SK-N-MC (cell line): Measurements from ENCODE around the gene ADCY5.

Experiments
- DNase-seq: peaks from one replicate; pipeline ENCODE4 v3.0.0-alpha.2; 2011; ENCODE audit warnings: low read depth, low spot score
- H3K27ac ChIP-seq: fragments of 200-600 bp; sonication (generic); 2 replicates; pipeline ENCODE4 v1.5.1; 2016; ENCODE audit warnings: mixed run types
- H3K36me3 ChIP-seq: fragments of 200-600 bp; sonication (generic); 2 replicates; pipeline ENCODE4 v1.6.1; 2017; ENCODE audit warnings: antibody characterized with exemption, low read length, mixed read lengths; ENCODE audit not compliant: insufficient read depth
- H3K4me3 ChIP-seq: fragments of 200-600 bp; sonication (generic); 2 replicates; pipeline ENCODE4 v1.5.1; 2016
- H3K9ac ChIP-seq: fragments of 200-600 bp; sonication (generic); 2 replicates; pipeline ENCODE4 v1.8.0; 2017; ENCODE audit warnings: mixed run types, mixed read lengths; ENCODE audit not compliant: insufficient read length
- H3K9me3 ChIP-seq: fragments of 200-600 bp; sonication (generic); 2 replicates; pipeline ENCODE4 v1.6.1; 2017; ENCODE audit warnings: low read depth, mild to moderate bottlenecking, antibody characterized with exemption, low read length, moderate library complexity, mixed read lengths
- EZH2 ChIP-seq: fragments of 200-600 bp; sonication (generic); IDR thresholded peaks from one replicate; pipeline ENCODE4 v1.6.1; 2017; ENCODE audit warnings: antibody characterized with exemption
- FOXP2 ChIP-seq: optimal IDR thresholded peaks from 2 replicates; pipeline ENCODE3; 2011; ENCODE audit warnings: mild to moderate bottlenecking, moderate library complexity; ENCODE audit not compliant: insufficient read depth; ENCODE audit errors: extremely low read length, control extremely low read depth
- POLR2AphosphoS5 ChIP-seq: IDR thresholded peaks from 2 replicates; pipeline ENCODE4 v1.6.1; 2012; ENCODE audit warnings: mild to moderate bottlenecking, low read depth, low read length, borderline replicate concordance

ADCY5 gene

DNA sequence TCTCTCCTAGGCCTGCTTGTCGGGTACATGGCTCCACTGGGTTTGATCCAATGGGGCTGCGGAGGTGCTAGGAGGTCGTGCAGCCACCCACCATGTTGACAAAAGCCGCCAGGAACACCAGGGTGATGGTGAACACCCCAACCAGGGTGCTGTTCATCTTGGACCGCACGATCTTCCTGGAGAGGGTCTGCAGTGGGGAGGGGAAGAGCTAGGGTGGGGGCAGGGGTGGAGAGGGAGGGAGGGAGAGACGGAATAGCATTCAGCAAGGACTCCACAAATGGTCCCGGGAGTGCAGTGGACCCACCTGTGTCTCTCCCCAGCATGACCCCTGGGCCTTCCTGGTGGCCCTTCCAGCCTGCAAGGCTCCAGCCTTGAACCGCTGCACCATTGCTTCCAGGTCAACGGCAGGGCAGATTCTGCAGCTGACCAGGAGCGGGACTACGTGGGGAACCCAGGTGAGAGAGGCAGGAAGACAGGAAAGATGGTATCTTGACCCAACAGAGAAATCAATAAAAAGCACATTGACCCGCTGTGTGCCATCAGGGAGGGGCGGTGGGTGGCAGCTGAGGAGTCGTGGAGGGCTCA, 144.8 kb downstream of the ADCY5 start:
- DNase-seq = no peak
- TF ChIP-seq POLR2AphosphoS5 (no peak), EZH2 (no peak), FOXP2 (no peak)
- H3K36me3 ChIP-seq = no peaks in the 10 kb centered on the region
- H3K9ac ChIP-seq = no peak overlapping the region
- no peak overlapping the region for H3K27ac ChIP-seq
- H3K4me3 ChIP-seq = no peak overlapping the region
- H3K9me3 ChIP-seq = no peaks in the 10 kb centered on the region

DNA sequence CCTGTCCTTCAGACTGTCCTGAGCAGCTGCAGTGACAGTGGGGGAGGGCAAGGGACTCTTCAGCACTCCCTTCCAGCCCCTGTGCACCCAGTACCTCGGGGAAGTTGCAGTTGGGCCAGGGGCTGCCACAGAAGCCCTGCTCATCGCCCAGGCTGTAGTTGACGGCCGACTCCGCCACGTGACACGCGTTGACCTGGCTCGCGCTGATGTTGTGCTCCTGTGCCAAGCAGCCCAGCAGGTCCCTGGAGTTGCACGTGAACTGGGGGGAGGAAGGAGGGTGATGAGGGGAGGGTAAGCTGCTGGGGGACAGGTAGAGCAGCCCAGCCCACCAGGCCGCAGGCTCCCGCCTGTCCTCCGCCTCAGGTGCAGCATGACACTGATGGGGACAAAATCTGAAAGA, 145.9 kb downstream of the ADCY5 start:
- no peak for DNase-seq
- no peak for TF ChIP-seq POLR2AphosphoS5
- TF ChIP-seq EZH2 = no peak
- no peak for TF ChIP-seq FOXP2
- Histone ChIP-seq H3K36me3 (no peaks in the 10 kb centered on the region), H3K9ac (no peak overlapping the region), H3K27ac (no peak overlapping the region), H3K9me3 (no peaks in the 10 kb centered on the region), H3K4me3 (no peak overlapping the region)

DNA sequence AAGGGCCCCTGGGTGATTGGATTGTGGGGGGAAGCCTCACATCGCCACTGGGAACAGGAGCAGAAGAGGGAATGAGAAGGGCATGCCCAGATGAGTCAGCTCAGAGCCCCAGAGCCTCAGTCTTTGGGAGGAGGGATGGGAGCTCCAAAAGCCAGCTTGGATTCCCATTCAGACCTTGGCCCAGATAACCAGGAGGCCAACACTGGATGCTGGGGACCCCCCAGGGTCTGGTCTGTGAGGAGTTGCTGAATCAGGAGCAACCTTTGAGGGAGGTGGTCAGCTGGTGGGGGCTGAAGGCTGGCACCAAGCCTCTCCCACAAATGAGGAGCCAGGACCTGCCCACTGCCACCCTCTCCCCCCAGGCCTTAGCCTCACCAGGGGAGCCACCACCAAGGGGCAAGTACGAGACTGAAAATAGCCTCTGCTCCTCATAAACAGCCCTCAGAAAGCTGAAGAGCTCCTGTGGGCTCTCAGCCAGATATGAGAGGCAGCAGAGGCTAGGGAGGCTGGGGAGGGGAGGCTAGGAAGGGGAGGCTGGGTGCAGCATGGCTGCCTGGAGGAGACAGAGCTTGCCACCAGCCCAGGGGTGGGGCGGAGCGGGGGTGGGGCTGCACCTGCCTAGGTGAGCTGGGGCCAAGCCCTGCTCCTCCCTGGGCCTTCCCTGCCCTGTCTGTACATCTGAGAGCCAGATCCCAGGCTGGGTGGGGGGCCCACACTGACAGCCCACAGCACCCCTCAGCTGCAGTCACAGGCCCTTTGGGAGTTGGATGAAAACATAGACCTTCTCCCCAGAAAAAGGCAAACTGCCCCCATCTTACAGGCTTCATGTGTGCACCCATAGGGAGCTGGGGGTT, 147.3 kb downstream of the ADCY5 start:
- Histone ChIP-seq H3K9me3 (no peaks in the 10 kb centered on the region), H3K9ac (no peak overlapping the region), H3K4me3 (no peak overlapping the region), H3K27ac (no peak overlapping the region), H3K36me3 (no peaks in the 10 kb centered on the region)
- DNase-seq = no peak
- no peak for TF ChIP-seq FOXP2
- no peak for TF ChIP-seq EZH2
- TF ChIP-seq POLR2AphosphoS5 = no peak

GRCh38 chr3:123300583-123300982, 148.3 kb downstream of the ADCY5 start:
- H3K4me3 ChIP-seq = no peak overlapping the region
- H3K9ac ChIP-seq = no peak overlapping the region
- no peaks in the 10 kb centered on the region for H3K36me3 ChIP-seq
- H3K9me3 ChIP-seq = no peaks in the 10 kb centered on the region
- no peak overlapping the region for H3K27ac ChIP-seq
- TF ChIP-seq POLR2AphosphoS5 (no peak), EZH2 (no peak), FOXP2 (no peak)
- DNase-seq = no peak

- Histone ChIP-seq H3K36me3 (no peaks in the 10 kb centered on the region), H3K9ac (no peak overlapping the region), H3K27ac (no peak overlapping the region), H3K9me3 (no peaks in the 10 kb centered on the region), H3K4me3 (no peak overlapping the region)
- no peak for DNase-seq
- no peak for TF ChIP-seq EZH2
Measured at GRCh38 chr3:123300056-123300455, 148.8 kb downstream of the ADCY5 start.

- Histone ChIP-seq H3K9ac (no peak overlapping the region), H3K4me3 (no peak overlapping the region), H3K9me3 (no peaks in the 10 kb centered on the region), H3K27ac (peak overlapping the region; percentile 62), H3K36me3 (no peaks in the 10 kb centered on the region)
- no peak for DNase-seq
- TF ChIP-seq POLR2AphosphoS5 = no peak
- TF ChIP-seq FOXP2 = no peak
- TF ChIP-seq EZH2 = no peak
Measured at GRCh38 chr3:123299581-123299980, 149.3 kb downstream of the ADCY5 start.

GRCh38 chr3:123298903-123299302, 150.0 kb downstream of the ADCY5 start:
- no peak overlapping the region for H3K4me3 ChIP-seq
- H3K9me3 ChIP-seq = no peaks in the 10 kb centered on the region
- DNase-seq = peak; percentile 30
- TF ChIP-seq POLR2AphosphoS5 (no peak), FOXP2 (no peak), EZH2 (no peak)
- H3K9ac ChIP-seq = no peak overlapping the region
- H3K36me3 ChIP-seq = no peaks in the 10 kb centered on the region
- H3K27ac ChIP-seq = peak overlapping the region; percentile 62

DNA sequence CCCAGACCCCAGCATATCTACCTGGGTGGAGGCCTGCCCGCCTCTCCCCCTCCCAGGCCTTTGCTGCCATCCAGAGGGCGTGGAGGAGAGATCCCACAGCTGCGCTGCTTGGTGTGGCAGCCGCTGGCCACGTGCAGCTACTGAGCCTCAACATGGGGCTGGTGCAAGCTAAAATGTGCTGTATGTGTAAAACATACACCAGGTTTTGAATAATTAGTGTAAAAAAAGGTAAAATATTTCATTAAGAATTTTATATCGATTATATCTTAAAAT, 151.3 kb downstream of the ADCY5 start:
- H3K4me3 ChIP-seq = no peak overlapping the region
- DNase-seq = no peak
- no peak for TF ChIP-seq EZH2
- no peak for TF ChIP-seq FOXP2
- TF ChIP-seq POLR2AphosphoS5 = no peak

GRCh38 chr3:123296836-123297626, 151.9 kb downstream of the ADCY5 start:
- Histone ChIP-seq H3K4me3 (no peak overlapping the region), H3K27ac (no peak overlapping the region), H3K9me3 (no peaks in the 10 kb centered on the region; the same call in 1 of the 2 replicates), H3K9ac (no peak overlapping the region), H3K36me3 (no peaks in the 10 kb centered on the region)
- TF ChIP-seq POLR2AphosphoS5 (no peak), EZH2 (no peak), FOXP2 (no peak)
- no peak for DNase-seq

More for the DNA sequence above, 151.3 kb downstream of the ADCY5 start:
- Histone ChIP-seq H3K9me3 (no peaks in the 10 kb centered on the region; the same call in 1 of the 2 replicates), H3K36me3 (no peaks in the 10 kb centered on the region), H3K27ac (no peak overlapping the region), H3K9ac (no peak overlapping the region)
